Glutamatergic neuron (in vitro differentiated cells): ENCODE measurements around the gene ATP5PO. TPM values are rescaled to one million over a fixed set of nuclear protein-coding genes. Genes with fewer than 3 reads are reported as not detected.

Source experiments
- total RNA-seq: library from RNA; stranded (reverse); fragmentation: NEBNext Ultra II Directional; extraction: Animal tissue kit (Norgen Biotek cat#: 25700); gene quantifications from one replicate; pipeline ENCODE4 v1.2.1, GENCODE V29; 2021; ENCODE audit not compliant: unreplicated experiment

ATP5PO gene
- total RNA-seq, 1 donor from 2014 or later: 236 TPM

Other genes starting within 250 kb of the ATP5PO start
- 31.6 TPM for gene MRPS6, start 157.8 kb upstream of the ATP5PO start, total RNA-seq
- gene SLC5A3, start 157.8 kb upstream of the ATP5PO start, total RNA-seq: 5.5 TPM